PC-3 (cell line): ENCODE data around the gene CEP170B. TPM values are rescaled to one million over a fixed set of nuclear protein-coding genes. Genes with fewer than 3 reads are reported as not detected.

Experiments
- ATAC-seq: fragments of 200-7000 bp; cut with Tn5 transposase; 2 replicates; pipeline ENCODE4 v1.9.1; 2020; ENCODE audit warnings: mild to moderate bottlenecking, moderate library complexity
- BruUV-seq: library from RNA; stranded (reverse); fragments of 400-500 nt; replicated peaks from 2 replicates; lab custom pipeline; 2021; lab: Mats Ljungman, UMichigan
- CTCF ChIA-PET: fragments of 300-600 bp; sonication (Branson Sonifier 250); formaldehyde crosslinking; loops from one replicate; lab custom pipeline; 2022; ENCODE audit warnings: antibody characterized with exemption; lab: Charles Lee
- POLR2A ChIA-PET: fragments of 300-600 bp; sonication (Branson Sonifier 250); formaldehyde crosslinking; loops from one replicate; lab custom pipeline; 2022; ENCODE audit warnings: antibody characterized with exemption; ENCODE audit not compliant: unreplicated experiment; lab: Charles Lee
- DNase-seq: peaks from one replicate; pipeline ENCODE4 v3.0.0-alpha.2; 2015
- H2AFZ ChIP-seq: fragments of 300-600 bp; sonication (generic); 2 replicates; pipeline ENCODE4 v1.6.0; 2016; ENCODE audit warnings: antibody characterized with exemption, low read length
- H3F3A ChIP-seq: fragments of 300-600 bp; sonication (generic); one replicate; pipeline ENCODE4 v1.6.0; 2017; ENCODE audit warnings: antibody characterized with exemption, low read length, control low read depth, mild to moderate bottlenecking; ENCODE audit not compliant: unreplicated experiment
- H3K27ac ChIP-seq: fragments of 300-600 bp; sonication (generic); 2 replicates; pipeline ENCODE4 v1.5.1; 2016; ENCODE audit warnings: mild to moderate bottlenecking, low read length
- H3K27me3 ChIP-seq: fragments of 300-600 bp; sonication (generic); 2 replicates; pipeline ENCODE4 v1.6.1; 2016; ENCODE audit warnings: low read length, mixed read lengths
- H3K36me3 ChIP-seq: fragments of 300-600 bp; sonication (generic); 2 replicates; pipeline ENCODE4 v1.6.1; 2016; ENCODE audit warnings: low read depth, mixed run types, low read length, mixed read lengths
- H3K4me1 ChIP-seq: fragments of 300-600 bp; sonication (generic); 2 replicates; pipeline ENCODE4 v1.5.1; 2016; ENCODE audit warnings: low read length; ENCODE audit not compliant: insufficient read depth
- H3K4me2 ChIP-seq: fragments of 300-600 bp; sonication (generic); 2 replicates; pipeline ENCODE4 v1.6.0; 2016; ENCODE audit warnings: low read length
- H3K4me3 ChIP-seq: fragments of 300-600 bp; sonication (generic); 2 replicates; pipeline ENCODE4 v1.5.1; 2016; ENCODE audit warnings: mild to moderate bottlenecking, low read length, mixed read lengths
- H3K79me2 ChIP-seq: fragments of 300-600 bp; sonication (generic); 2 replicates; pipeline ENCODE4 v1.6.1; 2017; ENCODE audit warnings: low read length, mixed read lengths
- H3K9ac ChIP-seq: fragments of 300-600 bp; sonication (generic); 2 replicates; pipeline ENCODE4 v1.6.0; 2016; ENCODE audit warnings: mild to moderate bottlenecking, low read length
- H3K9me2 ChIP-seq: fragments of 300-600 bp; sonication (generic); replicated peaks from 2 replicates; pipeline ENCODE4 v1.6.1; 2016; ENCODE audit warnings: mixed run types, low read length, mixed read lengths
- H3K9me3 ChIP-seq: fragments of 300-600 bp; sonication (generic); 2 replicates; pipeline ENCODE4 v1.6.1; 2016; ENCODE audit warnings: low read length, mixed read lengths
- H4K20me1 ChIP-seq: fragments of 300-600 bp; sonication (generic); 2 replicates; pipeline ENCODE4 v1.6.1; 2016; ENCODE audit warnings: low read length, mixed read lengths
- CTCF ChIP-seq: fragments of 300-600 bp; sonication (generic); conservative IDR thresholded peaks from 2 replicates; pipeline ENCODE4 v1.5.1; 2017; ENCODE audit warnings: antibody characterized with exemption, low read depth, mild to moderate bottlenecking, low read length
- EZH2 ChIP-seq: fragments of 300-600 bp; sonication (generic); IDR thresholded peaks from one replicate; pipeline ENCODE4 v1.6.1; 2017; ENCODE audit warnings: antibody characterized with exemption, mild to moderate bottlenecking, low read length; ENCODE audit not compliant: unreplicated experiment
- EZH2phosphoT487 ChIP-seq: fragments of 300-600 bp; sonication (generic); IDR thresholded peaks from 2 replicates; pipeline ENCODE4 v1.6.1; 2018; ENCODE audit warnings: mild to moderate bottlenecking, antibody characterized with exemption, low read length, borderline replicate concordance
- intact Hi-C: fragments of 100-400 bp; cut with micrococcal nuclease; formaldehyde crosslinking; loops from 2 replicates; pipeline ENCODE4 v1.9.0; 2023
- total RNA-seq: library from RNA; depleted of rRNA; stranded (reverse); fragments of >200 nt; gene quantifications from 2 replicates; pipeline ENCODE4 v1.2.3, GENCODE V29; 2014

Gene CEP170B
- total RNA-seq, 1 experiment from 2014 or later: 33.2 TPM

GRCh38 chr14:104938960-104939359 lies 73.9 kb downstream of the CEP170B start:
- H3K4me3 ChIP-seq: no peak overlapping the region
- H2AFZ ChIP-seq: no peak overlapping the region
- TF ChIP-seq EZH2phosphoT487: no peak
- TF ChIP-seq CTCF: no peak
- TF ChIP-seq EZH2: no peak
- H3K79me2 ChIP-seq: no peaks in the 10 kb centered on the region
- ChIA-PET CTCF (no interaction called here), POLR2A (no interaction called here)
- no TSS peak for BruUV-seq
- H3F3A ChIP-seq: no peaks in the 10 kb centered on the region
- no peaks in the 10 kb centered on the region for H3K4me1 ChIP-seq
- intact Hi-C loops: no loop called here
- H3K27me3 ChIP-seq: no peaks in the 10 kb centered on the region
- no peak for ATAC-seq
- DNase-seq: no peak
- H3K27ac ChIP-seq: no peak overlapping the region
- H3K4me2 ChIP-seq: no peak overlapping the region
- H3K9me2 ChIP-seq: no peaks in the 10 kb centered on the region
- H3K9ac ChIP-seq: no peak overlapping the region
- no peaks in the 10 kb centered on the region for H3K9me3 ChIP-seq
- no peaks in the 10 kb centered on the region for H3K36me3 ChIP-seq
- no peaks in the 10 kb centered on the region for H4K20me1 ChIP-seq

GRCh38 chr14:104939666-104940410 lies 74.8 kb downstream of the CEP170B start:
- DNase-seq: no peak
- Histone ChIP-seq H3K27ac (no peak overlapping the region), H3K79me2 (no peaks in the 10 kb centered on the region), H3K9ac (no peak overlapping the region), H3K27me3 (no peaks in the 10 kb centered on the region), H3K9me3 (no peaks in the 10 kb centered on the region), H3K36me3 (no peaks in the 10 kb centered on the region), H2AFZ (no peak overlapping the region), H3K4me1 (no peaks in the 10 kb centered on the region), H3K4me2 (no peak overlapping the region), H4K20me1 (no peaks in the 10 kb centered on the region), H3F3A (no peaks in the 10 kb centered on the region), H3K9me2 (no peaks in the 10 kb centered on the region), H3K4me3 (no peak overlapping the region)
- intact Hi-C loops: no loop called here
- no TSS peak for BruUV-seq
- POLR2A ChIA-PET: no interaction called here
- no peak for ATAC-seq
- CTCF ChIA-PET: no interaction called here
- no peak for TF ChIP-seq EZH2phosphoT487
- TF ChIP-seq CTCF: no peak
- TF ChIP-seq EZH2: no peak

GRCh38 chr14:104940526-104941150 lies 75.6 kb downstream of the CEP170B start:
- POLR2A ChIA-PET: no interaction called here
- Histone ChIP-seq H3K36me3 (no peaks in the 10 kb centered on the region), H3K27me3 (no peaks in the 10 kb centered on the region), H3K9ac (no peak overlapping the region), H3K27ac (no peak overlapping the region), H2AFZ (no peak overlapping the region), H3K9me3 (no peaks in the 10 kb centered on the region), H4K20me1 (no peaks in the 10 kb centered on the region), H3K4me2 (no peak overlapping the region), H3K4me3 (no peak overlapping the region), H3K79me2 (no peaks in the 10 kb centered on the region), H3K9me2 (no peaks in the 10 kb centered on the region), H3K4me1 (no peaks in the 10 kb centered on the region), H3F3A (no peaks in the 10 kb centered on the region)
- CTCF ChIA-PET: no interaction called here
- ATAC-seq: no peak
- TF ChIP-seq CTCF (peak; percentile 30; the same call in 1 of the 2 replicates), EZH2phosphoT487 (no peak)
- BruUV-seq: no TSS peak
- intact Hi-C loops: no loop called here
- DNase-seq: peak; percentile 10
